Measurements from ENCODE around the gene PTCD3. TPM values are rescaled to one million over a fixed set of nuclear protein-coding genes. Genes with fewer than 3 reads are reported as not detected.

Gene PTCD3
- total RNA-seq, 4 donors from 2014 or later, result 45.3 to 81.5 (median 63.3) TPM

- no peak for TF ChIP-seq CTCF (IDR thresholded peaks at IDR 0.05)
- ATAC-seq (ENCODE audit: low FRiP score) (no peak), DNase-seq (ENCODE audit: low spot score) (no peak)
Measured at GRCh38 chr2:86081724-86082123, 24.3 kb upstream of the PTCD3 start.

GRCh38 chr2:86082756-86083155 is 23.3 kb upstream of the PTCD3 start:
- ATAC-seq (ENCODE audit: low FRiP score) (no peak), DNase-seq (ENCODE audit: low spot score) (no peak)
- TF ChIP-seq CTCF (IDR thresholded peaks at IDR 0.05), result no peak

- DNase-seq (ENCODE audit: low spot score) (no peak), ATAC-seq (ENCODE audit: low FRiP score) (no peak)
- TF ChIP-seq CTCF (IDR thresholded peaks at IDR 0.05), result no peak
Measured at GRCh38 chr2:86087936-86088850, 17.8 kb upstream of the PTCD3 start.

- no peak for TF ChIP-seq CTCF (IDR thresholded peaks at IDR 0.05)
- DNase-seq (ENCODE audit: low spot score), result no peak
- no peak for ATAC-seq (ENCODE audit: low FRiP score)
Measured at GRCh38 chr2:86094229-86094628, 11.8 kb upstream of the PTCD3 start.

GRCh38 chr2:86097114-86097896 is 8.7 kb upstream of the PTCD3 start:
- no peak for TF ChIP-seq CTCF (IDR thresholded peaks at IDR 0.05)
- no peak for ATAC-seq (ENCODE audit: low FRiP score)
- DNase-seq (ENCODE audit: low spot score), result no peak

- no peak for ATAC-seq (ENCODE audit: low FRiP score)
- no peak for TF ChIP-seq CTCF (IDR thresholded peaks at IDR 0.05)
- no peak for DNase-seq (ENCODE audit: low spot score)
Measured at GRCh38 chr2:86097913-86098312, 8.1 kb upstream of the PTCD3 start.

All from omental fat pad (tissue), 4 donors.